NCI-H774 (cell line): ENCODE data around the gene MMEL1.
"Not testable (repeated sequence)": the region's sequence is repeated elsewhere in the genome, so short reads cannot be mapped to it uniquely, and the experiment has no call there.

Experiments
- DNase-seq: peaks from one replicate; lab custom pipeline; 2025; lab: John Stamatoyannopoulos, UW

Gene MMEL1

DNA sequence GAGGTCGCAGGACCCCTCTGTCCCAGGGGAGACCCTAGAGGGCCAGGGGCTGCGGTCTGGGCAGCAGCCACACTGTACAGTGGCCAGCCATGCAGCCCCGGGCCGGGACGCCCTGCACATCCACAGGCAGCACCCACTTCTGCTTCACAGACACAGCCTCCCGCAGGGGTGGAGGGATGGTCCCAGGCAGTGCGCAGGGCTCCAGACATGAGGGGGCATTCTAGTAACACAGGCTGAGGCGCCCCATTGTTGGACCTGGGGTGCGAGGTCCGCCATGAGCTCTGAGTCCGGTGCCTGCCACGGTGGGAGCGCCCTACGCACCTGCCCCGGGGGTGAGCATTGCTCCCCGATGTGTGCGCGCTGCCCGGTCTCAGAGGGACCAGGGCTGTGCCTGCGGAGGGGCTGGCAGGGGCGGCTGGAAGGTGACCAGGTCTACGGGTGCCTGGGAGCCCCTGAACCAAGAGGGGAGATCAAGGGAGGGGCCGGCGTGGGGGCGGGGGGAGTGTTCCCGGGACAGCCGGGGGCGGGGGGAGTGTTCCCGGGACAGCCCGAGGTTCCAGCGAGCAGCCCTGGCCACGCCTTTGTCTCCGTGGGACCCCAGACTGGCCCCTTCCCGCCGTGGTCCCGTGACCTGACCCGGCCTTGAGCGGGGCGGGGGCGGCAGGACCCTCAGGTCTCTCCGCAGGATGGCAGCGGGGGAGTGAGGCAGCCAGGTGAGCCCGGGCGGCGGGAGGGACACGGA lies 4.5 kb downstream of the MMEL1 start:
- no peak for DNase-seq

DNA sequence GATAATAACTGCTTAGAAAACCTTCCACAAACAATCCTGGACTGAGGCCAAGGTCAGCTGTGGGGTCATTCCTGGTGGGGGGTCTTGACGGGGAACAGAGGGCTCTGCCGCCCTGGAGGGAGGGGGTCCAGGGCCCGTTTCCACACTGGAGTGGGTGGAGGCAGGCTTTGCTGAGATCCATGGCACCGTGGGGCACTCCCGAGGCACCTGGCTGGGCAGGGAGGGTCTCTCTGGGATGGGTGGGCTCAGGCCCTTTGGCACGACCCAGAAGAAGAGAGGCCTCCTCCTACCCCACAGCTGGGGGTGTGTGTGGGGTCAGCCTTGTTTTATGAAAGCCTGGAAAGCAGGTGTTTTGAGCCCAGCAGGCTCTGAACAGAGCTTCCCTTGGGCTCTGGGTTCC lies 5.1 kb downstream of the MMEL1 start:
- DNase-seq = no peak

DNA sequence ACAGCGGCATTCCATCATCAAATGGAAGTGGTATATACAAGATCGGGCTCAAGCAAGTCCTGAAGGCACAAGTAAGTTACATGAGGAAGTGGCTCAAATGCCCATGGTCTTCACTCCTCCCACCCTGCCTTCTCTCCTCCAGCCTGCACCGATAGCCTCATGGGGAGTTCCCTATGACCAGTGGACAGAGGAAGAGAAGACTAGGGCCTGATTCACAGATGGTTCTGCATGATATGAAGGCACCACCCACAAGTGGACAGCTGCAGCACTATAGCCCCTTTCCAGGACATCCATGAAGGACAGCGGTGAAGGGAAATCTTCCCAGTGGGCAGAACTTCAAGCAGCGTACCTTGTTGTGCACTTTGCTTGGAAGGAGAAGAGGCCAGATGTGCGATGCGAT lies 7.1 kb downstream of the MMEL1 start:
- DNase-seq = not testable (repeated sequence)

DNA sequence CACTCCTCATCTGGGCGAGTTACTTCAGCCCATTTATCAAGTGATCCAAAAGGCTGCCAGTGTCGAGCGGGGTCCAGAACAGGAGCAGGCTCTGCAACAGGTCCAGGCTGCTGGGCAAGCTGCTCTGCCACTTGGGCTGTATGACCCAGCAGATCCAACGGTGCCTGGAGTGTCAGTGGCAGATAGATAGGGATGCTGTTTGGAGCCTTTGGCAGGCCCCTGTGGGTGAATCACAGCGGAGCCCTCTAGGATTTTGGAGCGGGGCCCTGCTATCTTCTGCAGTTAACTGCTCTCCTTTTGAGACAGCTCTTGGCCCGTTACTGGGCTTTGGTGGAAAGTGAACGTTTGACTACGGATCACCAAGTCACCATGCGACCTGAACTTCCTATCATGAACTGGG lies 7.5 kb downstream of the MMEL1 start:
- DNase-seq = no peak

DNA sequence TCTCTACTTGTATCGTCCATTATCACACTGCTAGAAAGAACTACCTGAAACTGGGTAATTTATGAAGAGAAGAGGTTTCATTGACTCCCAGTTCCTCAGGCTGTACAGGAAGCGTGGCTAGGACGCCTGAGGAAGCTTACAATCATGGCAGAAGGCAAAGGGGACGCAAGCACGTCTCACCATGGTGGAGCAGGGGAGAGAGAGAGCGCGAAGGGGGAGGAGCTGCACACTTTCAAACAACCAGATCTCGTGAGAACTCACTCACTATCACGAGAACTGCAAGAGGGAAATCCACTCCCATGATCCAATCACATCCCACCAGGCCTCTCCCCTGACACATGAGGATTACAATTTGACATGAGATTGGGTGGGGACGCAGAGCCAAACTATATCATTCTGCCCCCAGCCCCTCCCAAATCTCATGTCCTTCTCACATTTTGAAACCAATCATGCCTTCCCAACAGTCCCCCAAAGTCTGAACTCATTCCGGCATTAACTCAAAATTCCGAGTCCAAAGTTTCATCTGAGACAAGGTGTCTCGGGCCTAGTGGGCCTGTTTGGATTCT lies 8.0 kb downstream of the MMEL1 start:
- no peak for DNase-seq

DNA sequence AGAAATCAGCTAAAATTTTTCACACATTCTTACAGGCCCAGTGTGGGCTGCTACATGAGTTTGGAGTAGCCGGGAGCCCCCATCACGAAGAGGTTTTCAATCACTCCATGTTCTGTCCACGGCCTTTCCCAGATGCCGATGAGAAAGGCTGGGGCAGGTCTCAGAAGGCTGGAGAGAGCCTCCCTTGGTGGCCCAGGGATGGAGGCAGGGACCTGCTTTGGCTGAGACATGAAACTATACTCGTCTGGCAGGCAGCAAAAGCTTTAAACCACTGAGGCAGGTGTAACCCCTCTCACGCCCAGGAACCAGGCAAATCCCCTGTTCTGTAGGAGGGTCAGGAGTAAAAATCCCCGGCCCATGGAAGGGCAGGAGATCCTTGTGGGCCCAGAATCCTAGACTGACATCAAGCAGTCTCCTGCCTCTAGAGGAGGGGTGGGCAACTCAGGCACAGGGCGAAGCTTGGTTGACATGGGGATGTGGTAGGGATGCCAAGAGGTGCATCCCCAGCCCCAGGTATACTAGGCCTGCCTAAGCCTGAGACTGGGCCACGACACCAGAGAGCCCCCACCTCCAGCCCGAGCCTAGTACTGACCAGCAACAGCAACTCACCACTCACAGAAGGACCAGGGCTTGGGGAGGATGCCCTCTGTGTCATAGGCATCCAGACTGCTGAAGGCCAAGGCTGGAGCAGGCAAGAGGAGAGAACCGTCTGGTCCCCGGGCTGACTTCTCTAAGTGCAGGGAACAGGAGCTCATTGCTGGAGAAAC lies 9.1 kb downstream of the MMEL1 start:
- no peak for DNase-seq

DNA sequence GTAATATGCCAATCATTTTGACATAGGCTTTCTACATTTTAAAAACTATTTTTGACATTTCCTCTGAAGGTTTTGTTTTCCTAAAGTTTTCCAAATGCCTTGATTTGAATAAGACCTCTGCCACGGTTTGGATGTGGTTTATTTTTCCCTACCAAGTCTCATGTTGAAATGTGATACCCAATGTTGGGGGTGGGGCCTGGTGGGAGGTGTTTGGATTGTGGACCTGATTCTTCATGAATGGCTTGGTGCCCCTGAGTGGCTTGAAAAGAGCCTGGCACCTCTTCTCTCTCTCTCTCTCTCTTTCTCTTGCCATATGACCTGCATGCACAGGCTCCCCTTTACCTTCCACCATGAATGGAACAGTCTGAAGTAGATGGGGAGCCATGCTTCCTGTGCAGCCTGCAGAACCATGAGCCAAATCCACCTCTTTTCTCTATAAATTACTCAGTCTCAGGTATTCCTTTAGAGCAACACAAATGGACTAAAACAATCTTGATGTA lies 14.8 kb downstream of the MMEL1 start:
- no peak for DNase-seq

DNA sequence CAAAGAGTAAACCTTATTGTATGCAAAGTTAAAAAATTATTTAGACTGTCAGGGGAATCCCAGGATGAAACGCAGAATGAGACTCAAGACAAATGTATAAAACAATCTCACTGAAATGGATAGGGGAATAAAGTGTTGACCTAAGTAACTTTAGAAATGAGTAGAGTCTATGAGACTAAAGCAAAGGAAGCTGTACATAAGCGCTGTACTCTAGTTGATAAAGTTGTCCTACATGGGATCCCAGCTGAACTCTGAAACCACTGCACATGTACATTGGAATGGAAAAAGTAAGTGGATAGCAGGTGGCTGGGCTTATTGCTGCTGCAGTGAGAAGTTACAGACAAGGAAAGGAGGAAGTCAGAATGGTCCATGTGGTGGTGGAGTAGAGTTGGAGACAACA lies 18.7 kb downstream of the MMEL1 start:
- DNase-seq = no peak

DNA sequence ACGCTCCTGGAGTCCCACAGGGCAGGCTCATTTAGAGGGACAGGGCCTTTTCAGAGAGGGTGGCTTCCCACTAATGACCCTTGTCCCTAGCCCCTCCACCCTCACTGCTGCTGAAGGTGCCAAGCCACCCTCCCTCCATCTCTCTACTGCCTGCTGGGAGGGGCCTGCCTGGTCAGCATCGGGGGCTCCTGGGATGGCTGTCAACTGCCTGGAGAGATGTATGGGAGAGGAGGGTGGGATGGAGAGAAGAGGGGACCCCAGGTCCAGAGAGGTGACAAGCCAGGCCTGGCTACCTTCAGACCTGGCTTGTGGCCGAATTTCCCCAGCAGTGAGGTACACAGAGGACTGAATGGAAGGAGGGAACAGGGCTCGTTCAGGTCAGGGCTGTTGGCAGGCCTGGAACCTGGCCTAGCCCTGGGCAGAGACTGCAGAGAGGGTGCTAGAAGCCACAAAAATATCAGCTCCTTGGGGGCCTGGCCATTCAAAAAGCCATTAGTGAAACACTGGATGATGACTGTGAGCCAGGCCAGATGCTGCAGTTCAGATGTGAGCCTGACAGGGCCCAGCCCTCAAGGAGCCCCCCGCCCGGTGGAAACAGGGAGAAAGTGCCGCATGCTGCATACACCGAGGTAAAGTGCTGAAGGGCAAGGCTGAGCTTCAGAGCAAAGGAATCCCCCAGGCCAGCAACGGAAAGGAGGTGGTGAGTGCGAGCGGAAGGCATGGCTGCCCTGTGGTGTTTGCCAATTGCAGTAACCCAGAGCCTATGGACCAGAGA lies 20.0 kb downstream of the MMEL1 start:
- no peak for DNase-seq

DNA sequence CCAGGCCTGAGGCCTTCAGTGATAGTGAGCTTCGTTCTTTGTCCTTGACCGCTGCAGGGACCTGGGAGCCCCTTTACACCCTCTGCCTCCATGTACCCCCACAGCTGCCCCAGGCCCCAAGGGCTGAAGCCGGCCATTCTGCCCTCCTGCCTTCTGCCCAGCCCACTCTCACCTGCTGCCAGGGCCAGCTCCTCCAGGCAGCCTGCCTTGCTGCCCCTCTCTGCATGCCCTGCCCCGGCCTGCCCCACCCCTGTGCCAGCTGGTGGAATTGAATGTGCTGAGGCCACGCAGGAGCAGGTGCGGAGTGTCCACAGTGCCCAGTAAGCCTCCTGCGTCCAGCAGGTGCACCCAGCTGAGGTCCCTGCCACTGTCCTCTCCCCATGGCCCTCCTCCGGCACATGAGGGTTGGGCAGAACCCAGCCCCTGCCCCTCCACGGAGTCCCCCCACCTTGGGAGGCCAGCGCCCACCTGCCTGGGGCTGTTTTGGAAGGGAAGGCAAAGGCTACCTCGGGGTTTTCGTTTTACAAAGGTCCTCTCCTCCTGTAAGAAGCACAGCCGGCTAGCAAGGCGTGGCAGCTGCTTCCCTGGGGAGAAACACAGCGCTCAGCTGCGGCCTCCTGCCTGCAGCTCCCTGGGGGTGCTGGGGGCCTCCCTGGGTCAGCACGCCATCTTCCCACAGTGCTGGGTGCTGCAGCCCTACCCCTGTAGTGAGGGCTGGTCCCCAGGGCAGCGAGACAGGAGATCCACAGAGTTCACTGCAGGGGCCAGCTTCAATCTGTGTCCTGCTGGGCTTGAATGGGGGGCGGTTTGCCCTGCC lies 21.0 kb downstream of the MMEL1 start:
- no peak for DNase-seq

DNA sequence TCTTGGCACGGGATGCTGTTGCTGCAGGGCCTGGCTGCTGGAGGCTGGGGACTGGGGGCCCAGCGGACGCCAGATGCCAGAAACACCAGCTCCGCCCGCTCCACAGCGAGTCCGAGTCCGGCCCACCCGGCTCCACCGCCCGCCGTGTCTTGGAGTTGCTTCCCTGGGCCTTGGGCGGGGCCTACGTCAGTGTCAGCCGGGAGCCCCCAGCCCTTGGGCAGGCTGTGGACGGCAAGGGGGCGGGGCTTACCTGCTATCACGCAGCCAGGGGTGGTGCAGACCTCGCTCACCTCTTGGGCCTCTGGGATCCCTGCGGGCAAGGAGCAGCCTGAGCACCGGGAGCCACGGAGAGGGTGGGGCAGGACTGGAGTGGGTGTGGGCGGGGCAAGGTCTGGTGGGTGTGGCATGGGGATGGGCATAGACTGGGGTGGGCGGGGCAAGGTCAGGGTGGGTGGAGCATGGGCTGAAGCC lies 21.8 kb downstream of the MMEL1 start:
- DNase-seq = peak; percentile 5

DNA sequence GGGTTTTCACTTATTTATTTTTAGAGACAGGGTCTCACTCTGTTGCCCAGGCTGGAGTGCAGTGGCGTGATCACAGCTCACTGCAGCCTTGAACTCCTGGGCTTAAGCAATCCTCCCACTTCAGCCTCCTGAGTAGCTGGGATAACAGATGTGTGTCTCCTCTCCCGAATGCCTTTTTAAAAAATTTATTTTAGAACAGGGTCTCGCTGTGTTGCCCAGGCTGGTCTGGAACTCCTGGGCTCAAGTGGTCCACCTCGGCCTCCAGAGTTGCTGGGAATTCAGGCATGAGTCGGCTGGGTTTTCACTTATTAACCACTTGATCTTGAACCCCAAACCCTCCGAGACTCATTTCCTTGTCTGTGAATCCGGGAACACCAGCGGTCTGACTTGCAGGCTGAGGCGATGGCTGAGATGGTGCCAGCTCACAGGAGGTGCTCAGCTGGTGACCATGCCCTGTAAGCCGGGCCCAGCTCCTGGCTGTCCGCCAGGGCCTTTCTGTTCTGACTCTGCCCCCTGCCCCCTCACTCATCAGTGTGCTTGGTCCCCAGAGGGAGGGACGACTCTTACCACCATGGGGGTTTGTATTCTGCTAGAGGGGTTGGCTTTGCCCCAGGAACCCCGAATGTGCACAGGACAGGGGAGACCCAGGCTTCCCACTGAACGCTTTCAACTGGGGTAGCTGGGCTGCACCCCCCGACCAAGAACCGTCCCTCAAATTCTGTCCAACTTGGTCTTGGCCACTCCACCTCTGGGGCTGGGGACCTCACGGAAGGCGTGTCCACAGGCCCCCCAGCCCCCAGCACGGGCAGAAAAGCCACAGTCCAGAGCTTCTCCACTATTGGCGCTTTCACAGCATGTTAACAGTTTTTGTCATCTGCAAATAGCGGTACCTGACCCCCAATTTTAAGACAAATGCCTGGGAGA lies 22.5 kb downstream of the MMEL1 start:
- no peak for DNase-seq

DNA sequence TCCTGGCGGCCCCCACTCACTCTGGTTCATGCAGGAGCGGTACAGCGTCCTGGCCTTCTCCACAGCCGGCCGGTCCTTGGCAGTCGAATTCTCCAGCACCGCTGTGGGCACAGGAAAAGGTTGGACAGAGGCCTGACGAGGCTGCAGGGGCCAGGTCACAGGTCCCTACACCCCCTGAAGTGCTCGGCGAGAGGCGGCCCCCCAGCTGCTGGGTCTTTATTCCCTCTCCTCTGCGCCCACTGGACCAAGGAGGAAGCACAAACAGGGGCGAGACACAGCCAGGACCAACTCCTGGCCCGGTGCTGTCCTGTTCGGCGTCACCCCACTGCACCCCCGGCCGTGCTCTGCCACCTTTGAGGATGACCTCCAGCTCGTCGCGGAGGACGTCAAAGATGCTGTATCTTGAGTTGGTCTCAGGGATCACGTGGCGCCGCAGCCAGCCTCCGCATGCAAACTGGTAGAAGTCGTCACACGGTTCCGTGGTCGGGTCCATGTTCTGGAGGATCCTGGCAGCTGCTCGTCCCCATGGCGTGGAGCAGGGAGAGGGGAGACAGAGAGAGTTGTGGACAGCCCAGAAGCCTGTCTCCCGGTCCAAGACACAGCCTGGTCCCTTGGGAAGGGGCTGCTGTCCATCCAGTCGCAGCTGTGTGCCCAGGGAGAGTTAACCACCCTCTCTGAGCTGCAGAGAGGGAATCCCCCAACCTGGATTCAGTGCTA lies 23.3 kb downstream of the MMEL1 start:
- DNase-seq = no peak

DNA sequence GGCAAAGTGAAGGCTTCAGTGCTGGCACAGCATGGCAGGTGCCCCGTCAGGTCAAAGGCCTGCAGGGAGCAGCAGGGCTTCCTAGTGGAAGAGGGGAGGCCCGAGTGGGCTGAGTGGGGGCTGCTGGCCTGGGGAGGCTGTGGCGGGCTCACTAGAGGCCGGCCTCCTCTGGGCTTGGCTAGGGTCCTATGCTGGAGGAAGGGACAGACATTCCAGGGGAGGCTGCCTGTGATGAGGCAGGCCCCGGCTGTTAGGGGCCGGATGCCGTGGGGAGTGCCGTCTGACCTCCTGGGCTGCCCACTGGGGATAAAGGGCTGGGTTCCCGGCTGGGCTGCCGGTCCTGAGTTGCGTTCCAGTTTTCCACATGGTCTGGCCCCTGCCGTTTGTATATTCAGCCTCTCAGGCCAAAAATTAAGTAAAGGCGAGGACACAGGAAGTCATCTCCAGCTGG lies 25.1 kb downstream of the MMEL1 start:
- no peak for DNase-seq

DNA sequence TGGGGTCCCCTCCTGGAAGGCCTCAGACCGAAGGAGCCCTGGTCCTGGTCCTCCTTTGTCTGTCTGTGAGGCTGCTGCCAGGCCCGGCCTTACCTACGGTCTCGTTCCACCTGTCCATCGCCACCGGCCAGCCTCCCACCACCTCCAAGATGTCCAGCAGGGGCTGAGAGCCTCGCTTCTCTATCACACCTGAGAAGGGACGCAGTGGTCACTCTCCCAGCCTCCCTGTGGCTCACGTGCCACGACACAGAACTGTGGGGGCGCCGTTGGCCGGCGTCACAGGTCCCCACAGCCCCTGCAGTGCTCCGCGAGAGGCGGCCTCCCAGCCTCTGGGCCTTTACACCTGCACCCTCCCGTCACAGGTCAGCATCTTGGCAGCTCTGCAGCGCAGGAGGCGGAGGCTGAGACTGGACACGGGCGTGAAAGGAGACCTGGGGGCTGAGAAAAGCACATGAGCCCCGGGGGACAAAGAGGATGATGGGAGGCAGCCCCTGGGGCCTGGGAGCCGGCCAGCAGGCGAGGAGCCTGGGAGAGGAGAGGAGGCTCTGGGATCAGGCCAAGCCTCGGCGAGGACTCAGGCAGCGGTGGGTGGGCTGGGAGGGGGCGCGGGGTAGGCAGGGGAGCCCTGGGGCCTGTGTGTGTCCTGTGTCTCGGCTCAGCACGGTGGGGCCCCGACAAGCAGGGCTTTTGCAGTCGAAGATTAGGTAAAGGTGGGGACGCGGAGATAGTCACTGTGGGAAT lies 25.8 kb downstream of the MMEL1 start:
- DNase-seq = no peak

DNA sequence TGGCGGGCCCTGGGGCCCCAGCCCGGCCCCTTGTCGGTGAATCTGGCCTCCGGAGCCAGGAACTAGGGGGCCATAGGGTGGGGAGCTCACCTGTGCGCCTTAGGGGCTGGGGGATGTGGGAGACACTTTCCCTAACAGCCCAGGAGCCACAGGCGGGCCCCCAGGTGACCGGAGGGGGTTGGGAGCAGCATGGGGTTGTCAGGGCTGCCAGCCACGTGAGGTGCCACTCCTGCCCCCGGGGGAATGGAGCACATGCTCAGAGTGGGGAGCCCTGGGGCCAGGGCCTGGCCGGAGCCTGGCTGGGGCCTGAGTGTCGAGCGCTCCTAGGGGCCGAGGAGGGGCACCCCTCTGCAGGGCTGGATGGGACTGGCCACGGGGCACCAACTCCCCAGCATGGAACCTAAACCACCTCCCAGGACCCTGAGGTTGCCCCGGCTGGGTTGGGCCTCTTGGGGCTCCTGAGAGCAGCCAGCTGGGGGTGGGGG lies 26.4 kb downstream of the MMEL1 start:
- no peak for DNase-seq

DNA sequence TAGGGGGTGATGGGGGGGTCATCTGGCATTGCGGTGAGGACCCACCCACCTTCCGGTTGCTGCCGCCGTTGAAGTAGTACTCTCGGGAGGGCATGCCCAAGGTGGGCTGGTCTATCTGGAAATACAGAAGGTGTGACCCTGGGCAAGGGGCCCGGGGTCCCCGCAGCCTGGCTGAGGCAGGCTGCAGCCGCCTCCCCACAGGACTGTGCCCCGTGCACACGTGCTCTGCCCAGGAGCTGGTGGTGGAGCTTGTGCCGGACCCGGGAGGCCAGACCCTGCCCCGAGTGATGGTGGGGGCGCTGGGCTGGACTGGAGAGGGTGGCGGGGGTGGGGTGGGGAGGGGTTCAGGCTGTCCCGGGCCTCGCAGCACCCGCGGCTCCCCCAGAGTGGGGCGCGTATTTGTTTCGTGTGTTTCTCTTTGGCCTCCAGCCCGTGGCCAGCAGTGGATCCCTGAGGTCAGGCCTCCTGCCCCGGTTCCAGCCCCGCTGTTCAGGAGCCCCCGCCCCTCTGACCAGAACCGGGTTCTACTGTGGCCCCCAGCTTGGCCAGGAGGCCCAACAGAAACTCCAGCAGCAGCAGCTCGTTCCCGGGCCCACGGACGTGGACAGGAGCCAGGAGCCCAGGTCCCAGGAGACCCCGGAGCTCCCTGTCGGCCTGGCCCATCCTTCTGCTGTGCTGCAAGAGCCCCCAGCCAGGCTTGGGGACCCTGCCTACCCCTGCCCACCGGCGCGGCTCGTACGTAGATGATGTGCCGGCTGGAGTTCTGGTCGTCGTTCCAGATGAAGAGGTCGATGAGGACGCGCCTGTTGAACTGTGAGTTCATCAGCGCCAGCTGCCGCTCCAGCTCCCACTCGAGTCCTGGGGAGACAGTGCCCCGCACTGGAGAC lies 27.1 kb downstream of the MMEL1 start:
- no peak for DNase-seq
